H1 (cell line): ENCODE data around the gene MTMR6. TPM values are rescaled to one million over a fixed set of nuclear protein-coding genes. Genes with fewer than 3 reads are reported as not detected.

ENCODE experiments used
- CTCF ChIA-PET: fragments of 300-600 bp; sonication (Branson Sonifier 250); formaldehyde crosslinking; loops from one replicate; lab custom pipeline; 2021; ENCODE audit not compliant: partially characterized antibody; lab: Charles Lee
- POLR2A ChIA-PET: fragments of 300-600 bp; sonication (Branson Sonifier 250); formaldehyde crosslinking; loops from one replicate; lab custom pipeline; 2021; ENCODE audit warnings: inconsistent platforms; ENCODE audit not compliant: partially characterized antibody; lab: Charles Lee
- DNase-seq, 2 experiments: peaks; one replicate each; pipeline versions ENCODE4 v3.0.0 to v3.0.0-alpha.2; 2010 to 2022; ENCODE audit warnings: low spot score in 2 of 2, low read depth in 1 of 2, mixed read lengths in 1 of 2
- FAIRE-seq: peaks from 2 replicates; lab custom pipeline; 2011; peaks lifted over from hg19 to GRCh38; lab: Jason Lieb, UNC
- H2AFZ ChIP-seq: 2 replicates; pipeline ENCODE4 v1.8.1; 2012; ENCODE audit warnings: low read length, inconsistent platforms
- H2AK5ac ChIP-seq: 2 replicates; pipeline ENCODE4 v1.6.1; 2013; ENCODE audit warnings: low read depth, low read length
- H2BK120ac ChIP-seq: replicated peaks from 2 replicates; pipeline ENCODE3; 2013; ENCODE audit warnings: low read depth, low read length, inconsistent platforms
- H2BK12ac ChIP-seq: 2 replicates; pipeline ENCODE4 v1.6.1; 2013; ENCODE audit warnings: low read depth, low read length
- H2BK15ac ChIP-seq: 2 replicates; pipeline ENCODE4 v1.6.1; 2013; ENCODE audit warnings: low read length
- H2BK20ac ChIP-seq: 2 replicates; pipeline ENCODE4 v1.6.1; 2013; ENCODE audit warnings: low read length
- H2BK5ac ChIP-seq: 2 replicates; pipeline ENCODE4 v1.6.1; 2013; ENCODE audit warnings: low read depth, low read length
- H3K14ac ChIP-seq: 2 replicates; pipeline ENCODE4 v1.6.1; 2013; ENCODE audit warnings: inconsistent platforms; ENCODE audit not compliant: insufficient read length
- H3K18ac ChIP-seq: 2 replicates; pipeline ENCODE4 v1.6.1; 2013; ENCODE audit warnings: low read length; ENCODE audit errors: extremely low read depth
- H3K23ac ChIP-seq: 2 replicates; pipeline ENCODE4 v1.6.1; 2013; ENCODE audit warnings: inconsistent platforms; ENCODE audit not compliant: insufficient read length
- H3K23me2 ChIP-seq: 2 replicates; pipeline ENCODE4 v1.6.1; 2013; ENCODE audit warnings: low read depth, low read length
- H3K27ac ChIP-seq: 2 replicates; pipeline ENCODE4 v1.6.1; 2011; ENCODE audit warnings: low read depth, low read length, inconsistent platforms
- H3K27me3 ChIP-seq, 4 experiments: replicated peaks in 1 of 4; 1 replicate in 1 of 4; 2 replicates in 3 of 4; pipeline versions ENCODE4 v1.6.1 to v1.8.1; 2011 to 2013; ENCODE audit warnings: low read length in 3 of 4, mild to moderate bottlenecking in 3 of 4, inconsistent platforms in 2 of 4, mixed read lengths in 2 of 4, moderate library complexity in 1 of 4; ENCODE audit not compliant: control insufficient read depth in 3 of 4, insufficient read depth in 3 of 4; ENCODE audit errors: extremely low read depth in 1 of 4
- H3K36me3 ChIP-seq, 4 experiments: 2 replicates each; pipeline versions ENCODE4 v1.6.1 to v1.8.1; 2011 to 2013; ENCODE audit warnings: mild to moderate bottlenecking in 4 of 4, low read length in 3 of 4, moderate library complexity in 2 of 4, control low read depth in 1 of 4, inconsistent platforms in 1 of 4; ENCODE audit not compliant: insufficient read depth in 4 of 4, control insufficient read depth in 2 of 4
- H3K4ac ChIP-seq: replicated peaks from 2 replicates; pipeline ENCODE3; 2013; ENCODE audit warnings: low read length, low read depth, mixed read lengths, inconsistent platforms; ENCODE audit not compliant: insufficient read length
- H3K4me1 ChIP-seq, 4 experiments: replicated peaks in 1 of 4; 1 replicate in 1 of 4; 2 replicates in 3 of 4; pipeline versions ENCODE4 v1.6.1 to v1.8.1; 2011 to 2013; ENCODE audit warnings: low read length in 3 of 4, inconsistent platforms in 2 of 4, mixed read lengths in 1 of 4; ENCODE audit not compliant: insufficient read depth in 4 of 4, control insufficient read depth in 3 of 4
- H3K4me2 ChIP-seq, 2 experiments: 2 replicates each; pipeline versions ENCODE4 v1.6.1 to v1.8.1; 2011 to 2013; ENCODE audit warnings: low read depth in 2 of 2, low read length in 2 of 2, control low read depth in 1 of 2, inconsistent platforms in 1 of 2, mild to moderate bottlenecking in 1 of 2; ENCODE audit not compliant: insufficient read depth in 1 of 2
- H3K4me3 ChIP-seq, 4 experiments: fragments of 200-600, 300-600 bp in 1 of 4; sonication (generic), shearing (Covaris generic), sonication (Bioruptor Twin) in 1 of 4; 2 replicates each; pipeline versions ENCODE4 v1.5.1 to v1.8.1; 2011 to 2016; ENCODE audit warnings: low read length in 4 of 4, low read depth in 3 of 4, control low read depth in 2 of 4, inconsistent platforms in 2 of 4, mild to moderate bottlenecking in 2 of 4, mixed read lengths in 1 of 4, moderate library complexity in 1 of 4; ENCODE audit not compliant: insufficient read depth in 2 of 4; ENCODE audit errors: extremely low read depth in 1 of 4
- H3K56ac ChIP-seq: replicated peaks from 2 replicates; pipeline ENCODE3; 2013; ENCODE audit warnings: low read depth, mild to moderate bottlenecking, mixed read lengths, low read length, inconsistent platforms; ENCODE audit not compliant: insufficient read length
- H3K79me1 ChIP-seq: 2 replicates; pipeline ENCODE4 v1.6.1; 2013; ENCODE audit warnings: low read depth, low read length, control low read depth
- H3K79me2 ChIP-seq, 2 experiments: 2 replicates each; pipeline versions ENCODE4 v1.6.1 to v1.8.1; 2012 to 2013; ENCODE audit warnings: low read length in 2 of 2, mild to moderate bottlenecking in 2 of 2, inconsistent platforms in 1 of 2; ENCODE audit not compliant: insufficient read depth in 2 of 2, control insufficient read depth in 1 of 2
- H3K9ac ChIP-seq, 4 experiments: replicated peaks in 1 of 4; 1 replicate in 1 of 4; 2 replicates in 3 of 4; pipeline versions ENCODE4 v1.6.1 to v1.8.1; 2011 to 2013; ENCODE audit warnings: low read depth in 3 of 4, low read length in 3 of 4, control low read depth in 2 of 4, mild to moderate bottlenecking in 2 of 4, moderate library complexity in 2 of 4, inconsistent platforms in 1 of 4; ENCODE audit errors: extremely low read depth in 1 of 4
- H3K9me3 ChIP-seq, 2 experiments: 2 replicates each; pipeline versions ENCODE4 v1.6.1 to v1.8.1; 2012 to 2013; ENCODE audit warnings: mild to moderate bottlenecking in 2 of 2, moderate library complexity in 2 of 2, control low read depth in 1 of 2, inconsistent platforms in 1 of 2, low read depth in 1 of 2, low read length in 1 of 2, mixed read lengths in 1 of 2; ENCODE audit not compliant: insufficient read depth in 2 of 2
- H4K20me1 ChIP-seq, 2 experiments: replicated peaks in 1 of 2; 2 replicates each; pipeline versions ENCODE3 to v1.8.1; 2011 to 2013; ENCODE audit warnings: inconsistent platforms in 2 of 2, low read length in 2 of 2, mild to moderate bottlenecking in 1 of 2; ENCODE audit not compliant: insufficient read depth in 2 of 2, control insufficient read depth in 1 of 2
- H4K5ac ChIP-seq: 2 replicates; pipeline ENCODE4 v1.6.1; 2013; ENCODE audit warnings: low read length, low read depth, mixed read lengths, inconsistent platforms; ENCODE audit not compliant: insufficient read length
- H4K8ac ChIP-seq: 2 replicates; pipeline ENCODE4 v1.8.0; 2013; ENCODE audit warnings: mild to moderate bottlenecking, moderate library complexity, low read length, inconsistent platforms; ENCODE audit not compliant: insufficient read depth; ENCODE audit errors: extremely low read depth
- H4K91ac ChIP-seq: replicated peaks from 2 replicates; pipeline ENCODE3; 2013; ENCODE audit warnings: low read length, mixed read lengths, inconsistent platforms; ENCODE audit not compliant: insufficient read length
- WGBS, 2 experiments: shearing (Covaris generic) in 1 of 2; methylation state at CpG; one replicate each; pipeline versions ENCODE4 v1.1.6 to v1.1.7; 2013 to 2015; ENCODE audit warnings: low lambda C conversion rate in 2 of 2, mixed read lengths in 2 of 2, inconsistent platforms in 1 of 2, low coverage in 1 of 2, missing lambda C conversion rate in 1 of 2; ENCODE audit not compliant: insufficient replicate concordance in 2 of 2, insufficient coverage in 1 of 2, insufficient read length in 1 of 2; ENCODE audit errors: extremely low coverage in 1 of 2, missing lambda C conversion rate in 1 of 2; 5-methylcytosine and 5-hydroxymethylcytosine counted together
- long read RNA-seq, 2 experiments: library from RNA in 1 of 2; library from capped mRNA in 1 of 2; stranded (forward); transcript quantifications; one replicate each; pipeline ENCODE4 v2.0.0, GENCODE V29; 2021; ENCODE audit warnings: inconsistent platforms in 1 of 2
- polyA minus RNA-seq, 3 experiments: library from RNA; depleted of rRNA, polyadenylated mRNA; stranded (reverse); fragments of >200 nt; gene quantifications; 1 replicate in 2 of 3; 2 replicates in 1 of 3; pipeline ENCODE4 v1.2.3, GENCODE V29; 2011
- polyA plus RNA-seq, 7 experiments: library from polyadenylated mRNA; depleted of rRNA in 3 of 7; stranded (reverse) in 5 of 7; unstranded in 2 of 7; fragments of >200 nt in 5 of 7; fragments of 200-250 nt in 2 of 7; gene quantifications; 1 replicate in 5 of 7; 2 replicates in 1 of 7; 4 replicates in 1 of 7; pipeline versions ENCODE4 v1.2.1 to v1.2.3, GENCODE V29; 2011 to 2013; ENCODE audit warnings: missing spikeins in 2 of 7, mixed read lengths in 2 of 7
- total RNA-seq: library from RNA; stranded (reverse); fragmentation: NEBNext Ultra II Directional; extraction: Animal tissue kit (Norgen Biotek cat#: 25700); gene quantifications from 2 replicates; pipeline ENCODE4 v1.2.1, GENCODE V29; 2021

MTMR6 gene
- total RNA-seq = 6.9 and 8.4 TPM in 2 replicates
- 1.5 and 2.1 TPM in 2 replicates for polyA plus RNA-seq (2011; rRNA removed)
- 2.8 TPM for polyA plus RNA-seq (2011; cell fraction: cytosol; rRNA removed)
- 0.86 TPM for polyA plus RNA-seq (2011; cell fraction: nucleus; rRNA removed)
- polyA plus RNA-seq (2012, experiment 1 of 2) = 1.7 to 2.7 TPM (median 2.1 TPM) in 4 replicates
- polyA plus RNA-seq (2012, experiment 2 of 2) = 0.30 TPM
- 4.4 TPM for polyA plus RNA-seq (2013, experiment 1 of 2)
- polyA plus RNA-seq (2013, experiment 2 of 2) = 4.5 TPM
- polyA minus RNA-seq (2011; rRNA and poly(A)+ RNA removed) = 3.0 and 4.4 TPM in 2 replicates
- 3.2 TPM for polyA minus RNA-seq (2011; cell fraction: cytosol; rRNA and poly(A)+ RNA removed)
- 3.0 TPM for polyA minus RNA-seq (2011; cell fraction: nucleus; rRNA and poly(A)+ RNA removed)
- long read RNA-seq, experiment 1, full-length matches to known transcripts = 5 of 11 reads
- long read RNA-seq, experiment 1, partial matches to known transcripts = 6 of 11 reads
- long read RNA-seq, experiment 1, other reads (novel, unspliced or antisense) = 0 of 11 reads
- long read RNA-seq, experiment 2, partial matches to known transcripts = 0 of 1 reads
- long read RNA-seq, experiment 2, other reads (novel, unspliced or antisense) = 1 of 1 reads

DNA sequence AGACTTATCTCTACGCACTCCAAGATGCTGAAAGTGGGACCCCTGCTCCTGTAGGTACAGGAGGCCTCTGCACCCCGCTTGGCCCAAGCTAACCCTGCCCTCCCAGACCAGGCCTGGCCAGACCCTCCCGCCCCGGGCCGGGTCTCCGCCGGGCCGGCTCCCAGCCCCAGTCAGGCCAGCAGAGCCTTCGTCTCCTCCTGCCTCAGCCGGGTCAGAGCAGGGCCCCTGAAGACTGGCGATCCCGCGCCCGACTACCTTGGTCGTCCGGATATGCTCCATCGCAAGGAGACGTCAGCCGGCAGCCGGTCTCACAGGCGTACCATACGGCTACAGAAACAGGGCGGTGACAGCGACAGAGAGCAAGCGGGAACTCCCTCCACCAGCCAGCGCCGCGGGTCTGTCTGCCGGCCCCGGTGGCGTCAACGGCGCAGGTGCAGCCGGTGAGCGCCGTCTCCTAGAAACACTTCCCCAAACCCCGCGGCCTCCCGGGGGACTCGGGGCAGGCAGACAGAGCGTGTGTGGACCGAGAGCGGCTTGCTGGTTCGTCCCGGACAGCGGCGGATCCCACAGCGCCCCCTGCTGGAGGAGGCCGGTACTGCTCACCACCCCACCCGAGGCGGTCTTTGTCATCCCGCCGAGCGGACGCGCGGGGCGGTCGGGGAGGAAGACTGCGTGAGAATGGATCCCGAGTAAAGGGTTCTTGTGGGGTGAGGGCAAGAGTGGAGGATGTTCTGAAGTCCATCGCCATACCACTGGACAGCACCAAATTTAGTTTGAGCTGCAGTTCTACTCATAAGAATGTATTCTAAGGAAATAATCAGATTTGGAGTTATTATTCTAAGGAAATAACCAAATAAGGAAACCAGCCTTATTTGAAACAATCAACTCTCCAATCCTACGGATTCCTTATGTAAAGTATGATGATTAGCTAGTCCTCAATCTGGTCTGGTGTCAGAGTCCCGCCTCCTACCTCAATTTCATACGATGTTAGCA, at the start of gene MTMR6:
Gene MTMR6, minus strand, starts transcription at position 520 of the 993 bp plus-strand sequence. Its CDS starts 241 bp downstream, at position 279.
- Histone ChIP-seq H4K20me1 (no peaks in the 10 kb centered on the region), H3K36me3 (no peaks in the 10 kb centered on the region), H4K5ac (no peak within 1 kb of the TSS), H4K8ac (no peak within 1 kb of the TSS), H3K27me3 (peaks cover 0 to 3% (median 0%) of the 10 kb centered on the region in 4 experiments; a peak in 1 of 7 replicates), H3K9ac (peak within 1 kb of the TSS; percentile 48 to 64 (median 56)), H2AFZ (peak within 1 kb of the TSS; percentile 93), H3K27ac (no peak within 1 kb of the TSS), H3K23ac (no peak within 1 kb of the TSS), H3K4me1 (no peaks in the 10 kb centered on the region), H2BK20ac (no peak within 1 kb of the TSS), H3K79me2 (no peaks in the 10 kb centered on the region; a peak in 1 of 4 replicates), H2BK12ac (no peak within 1 kb of the TSS), H2BK15ac (0 out of 2 replicates have a peak within 1 kb of the TSS, but pooled peaks have one; percentile 36), H3K4me2 (peak within 1 kb of the TSS; percentile 78 to 98), H2BK5ac (0 out of 2 replicates have a peak within 1 kb of the TSS, but pooled peaks have one; percentile 10), H2AK5ac (no peak within 1 kb of the TSS), H3K9me3 (no peaks in the 10 kb centered on the region), H3K14ac (no peak within 1 kb of the TSS), H3K4me3 (peak within 1 kb of the TSS; percentile 54 to 90 (median 77)), H3K56ac (peak within 1 kb of the TSS; percentile 26), H2BK120ac (no peak within 1 kb of the TSS), H3K79me1 (no peaks in the 10 kb centered on the region), H4K91ac (no peak within 1 kb of the TSS), H3K4ac (no peak within 1 kb of the TSS), H3K18ac (no peak within 1 kb of the TSS), H3K23me2 (peaks cover 5% of the 10 kb centered on the region; the same call in 1 of the 2 replicates)
- CTCF ChIA-PET = interaction anchor here (0.7 to 2.7 kb wide), 16 partner anchors 9 to 292 kb away, joined by 3 to 13 read pairs (median 3); partner anchors contain the start of gene NUP58
- 4% methylated on average over 61 of the region's 65 CpGs; no CpG with 5 or more reads in 1 of the 2 experiments for WGBS, 2 experiments
- DNase-seq = peak; percentile 63 to 99
- FAIRE-seq = peak; percentile 39
- POLR2A ChIA-PET = interaction anchor here (1.0 kb wide), 1 partner anchor 14 kb away, joined by 3 read pairs; the partner anchor contains the start of gene NUP58
